Caco-2 (cell line): ENCODE results near the gene USP32. TPM values are rescaled to one million over a fixed set of nuclear protein-coding genes. Genes with fewer than 3 reads are reported as not detected.
"Not testable (repeated sequence)": the region's sequence is repeated elsewhere in the genome, so short reads cannot be mapped to it uniquely, and the experiment has no call there.

ENCODE experiments used
- BruUV-seq: library from RNA; stranded (reverse); fragments of 400-500 nt; replicated peaks from 2 replicates; lab custom pipeline; 2021; lab: Mats Ljungman, UMichigan
- CTCF ChIA-PET: fragments of 300-600 bp; sonication (Branson Sonifier 250); formaldehyde crosslinking; loops from one replicate; lab custom pipeline; 2022; ENCODE audit warnings: antibody characterized with exemption; lab: Charles Lee
- POLR2A ChIA-PET: fragments of 300-600 bp; sonication (Branson Sonifier 250); formaldehyde crosslinking; loops from one replicate; lab custom pipeline; 2022; ENCODE audit warnings: antibody characterized with exemption; lab: Charles Lee
- DNase-seq, 2 experiments: peaks; one replicate each; pipeline versions ENCODE4 v3.0.0 to v3.0.0-alpha.2; 2020 to 2022
- H3K27me3 ChIP-seq: replicated peaks from 2 replicates; pipeline ENCODE4 v1.6.0; 2011; ENCODE audit warnings: low read length; ENCODE audit not compliant: control insufficient read depth, insufficient read depth
- H3K36me3 ChIP-seq: 2 replicates; pipeline ENCODE4 v1.5.1; 2011; ENCODE audit warnings: low read length; ENCODE audit not compliant: control insufficient read depth, insufficient read depth
- H3K4me1 ChIP-seq: fragments of 250-450 bp; sonication (Bioruptor Pico); 2 replicates; pipeline ENCODE4 v1.5.1; 2020; ENCODE audit warnings: mild to moderate bottlenecking
- H3K4me3 ChIP-seq: 2 replicates; pipeline ENCODE4 v1.5.1; 2011; ENCODE audit warnings: low read depth, mild to moderate bottlenecking, control low read depth, low read length
- H3K9me3 ChIP-seq: fragments of 250-450 bp; sonication (Bioruptor Pico); 2 replicates; pipeline ENCODE4 v1.5.1; 2020; ENCODE audit warnings: mild to moderate bottlenecking, moderate library complexity
- H3K27ac Mint-ChIP-seq: one replicate; pipeline ENCODE4 v1.8.0; 2022; ENCODE audit warnings: mixed read lengths; ENCODE audit not compliant: unreplicated experiment
- H3K27me3 Mint-ChIP-seq: one replicate; pipeline ENCODE4 v1.8.0; 2022; ENCODE audit warnings: mixed read lengths; ENCODE audit not compliant: insufficient read depth, unreplicated experiment
- H3K36me3 Mint-ChIP-seq: one replicate; pipeline ENCODE4 v1.8.0; 2022; ENCODE audit warnings: mild to moderate bottlenecking, mixed read lengths; ENCODE audit not compliant: insufficient read depth, unreplicated experiment
- H3K4me1 Mint-ChIP-seq: one replicate; pipeline ENCODE4 v1.8.0; 2022; ENCODE audit warnings: low read depth, mixed read lengths; ENCODE audit not compliant: unreplicated experiment
- H3K4me3 Mint-ChIP-seq: one replicate; pipeline ENCODE4 v1.8.0; 2022; ENCODE audit warnings: mild to moderate bottlenecking, moderate library complexity, mixed read lengths; ENCODE audit not compliant: unreplicated experiment
- H3K9me3 Mint-ChIP-seq: one replicate; pipeline ENCODE4 v1.8.0; 2022; ENCODE audit warnings: mixed read lengths; ENCODE audit not compliant: unreplicated experiment
- CTCF ChIP-seq, 2 experiments: fragments of 200-600 bp in 1 of 2; IDR thresholded peaks; 1 replicate in 1 of 2; 2 replicates in 1 of 2; pipeline versions ENCODE4 v1.5.1 to v1.8.0; 2011 to 2022; ENCODE audit warnings: antibody characterized with exemption in 1 of 2, control low read depth in 1 of 2, inconsistent platforms in 1 of 2, low read depth in 1 of 2, low read length in 1 of 2, mild to moderate bottlenecking in 1 of 2, moderate library complexity in 1 of 2; ENCODE audit not compliant: insufficient read depth in 1 of 2, severe bottlenecking in 1 of 2, unreplicated experiment in 1 of 2
- intact Hi-C: fragments of 100-400 bp; cut with micrococcal nuclease; formaldehyde crosslinking; loops from one replicate; pipeline ENCODE4 v1.10.0; 2022; ENCODE audit not compliant: unreplicated experiment
- total RNA-seq: library from RNA; stranded (reverse); gene quantifications from 2 replicates; pipeline ENCODE4 v1.2.3, GENCODE V29; 2022

USP32 gene
- total RNA-seq, 1 experiment from 2014 or later: 53.3 TPM

GRCh38 chr17:60335289-60335688 lies 56.6 kb downstream of the USP32 start:
- BruUV-seq: no TSS peak
- Mint-ChIP-seq H3K4me1 (no peaks in the 10 kb centered on the region), H3K36me3 (peaks cover 8% of the 10 kb centered on the region), H3K4me3 (no peak overlapping the region), H3K27ac (no peak overlapping the region), H3K9me3 (no peaks in the 10 kb centered on the region), H3K27me3 (no peaks in the 10 kb centered on the region)
- no peak for TF ChIP-seq CTCF (IDR thresholded peaks at IDR 0.05; ENCODE audit: insufficient read depth in 1 of 2, low read depth in 1 of 2, low read length in 1 of 2, severe bottlenecking in 1 of 2, unreplicated experiment in 1 of 2)
- CTCF ChIA-PET: no interaction called here
- no peaks in the 10 kb centered on the region for H3K27me3 ChIP-seq
- no peaks in the 10 kb centered on the region for H3K4me1 ChIP-seq
- H3K4me3 ChIP-seq: no peak overlapping the region
- no peaks in the 10 kb centered on the region for H3K9me3 ChIP-seq
- intact Hi-C loops: no loop called here
- H3K36me3 ChIP-seq: no peaks in the 10 kb centered on the region
- DNase-seq: no peak
- POLR2A ChIA-PET: no interaction called here

- no peak for DNase-seq
- H3K4me3 ChIP-seq: no peak overlapping the region
- H3K4me1 Mint-ChIP-seq: no peaks in the 10 kb centered on the region
- CTCF ChIA-PET: no interaction called here
- H3K36me3 ChIP-seq: no peaks in the 10 kb centered on the region
- H3K36me3 Mint-ChIP-seq: peaks cover 18% of the 10 kb centered on the region
- H3K9me3 ChIP-seq: no peaks in the 10 kb centered on the region
- H3K9me3 Mint-ChIP-seq: no peaks in the 10 kb centered on the region
- no peaks in the 10 kb centered on the region for H3K27me3 Mint-ChIP-seq
- H3K27me3 ChIP-seq: no peaks in the 10 kb centered on the region
- no TSS peak for BruUV-seq
- POLR2A ChIA-PET: no interaction called here
- no peak overlapping the region for H3K4me3 Mint-ChIP-seq
- intact Hi-C loops: no loop called here
- no peaks in the 10 kb centered on the region for H3K4me1 ChIP-seq
- no peak overlapping the region for H3K27ac Mint-ChIP-seq
- TF ChIP-seq CTCF (IDR thresholded peaks at IDR 0.05; ENCODE audit: insufficient read depth in 1 of 2, low read depth in 1 of 2, low read length in 1 of 2, severe bottlenecking in 1 of 2, unreplicated experiment in 1 of 2): no peak
Measured at GRCh38 chr17:60333628-60334031, 58.3 kb downstream of the USP32 start.

- H3K9me3 ChIP-seq, CTCF ChIA-PET, H3K4me3 Mint-ChIP-seq: not testable (repeated sequence)
Measured at GRCh38 chr17:60333072-60333471, 58.9 kb downstream of the USP32 start.

GRCh38 chr17:60332574-60332973 lies 59.4 kb downstream of the USP32 start:
- H3K27ac Mint-ChIP-seq: no peak overlapping the region
- Histone ChIP-seq H3K4me3 (no peak overlapping the region), H3K27me3 (no peaks in the 10 kb centered on the region), H3K9me3 (no peaks in the 10 kb centered on the region), H3K36me3 (no peaks in the 10 kb centered on the region), H3K4me1 (no peaks in the 10 kb centered on the region)
- no peaks in the 10 kb centered on the region for H3K9me3 Mint-ChIP-seq
- BruUV-seq: no TSS peak
- no peaks in the 10 kb centered on the region for H3K4me1 Mint-ChIP-seq
- peaks cover 24% of the 10 kb centered on the region for H3K36me3 Mint-ChIP-seq
- no peak for TF ChIP-seq CTCF (IDR thresholded peaks at IDR 0.05; ENCODE audit: insufficient read depth in 1 of 2, low read depth in 1 of 2, low read length in 1 of 2, severe bottlenecking in 1 of 2, unreplicated experiment in 1 of 2)
- H3K27me3 Mint-ChIP-seq: no peaks in the 10 kb centered on the region
- ChIA-PET POLR2A (no interaction called here), CTCF (no interaction called here)
- DNase-seq: no peak
- intact Hi-C loops: no loop called here
- H3K4me3 Mint-ChIP-seq: no peak overlapping the region

More at GRCh38 chr17:60333072-60333471, 58.9 kb downstream of the USP32 start:
- H3K4me1 ChIP-seq, H3K27me3 Mint-ChIP-seq, BruUV-seq, H3K9me3 Mint-ChIP-seq, POLR2A ChIA-PET, H3K4me3 ChIP-seq, H3K27ac Mint-ChIP-seq, H3K27me3 ChIP-seq, H3K36me3 ChIP-seq, DNase-seq, intact Hi-C loops, H3K4me1 Mint-ChIP-seq: not testable (repeated sequence)
- H3K36me3 Mint-ChIP-seq: peaks cover 24% of the 10 kb centered on the region
